ENCODE measurements around the gene CENPF.

Gene CENPF, protein sequence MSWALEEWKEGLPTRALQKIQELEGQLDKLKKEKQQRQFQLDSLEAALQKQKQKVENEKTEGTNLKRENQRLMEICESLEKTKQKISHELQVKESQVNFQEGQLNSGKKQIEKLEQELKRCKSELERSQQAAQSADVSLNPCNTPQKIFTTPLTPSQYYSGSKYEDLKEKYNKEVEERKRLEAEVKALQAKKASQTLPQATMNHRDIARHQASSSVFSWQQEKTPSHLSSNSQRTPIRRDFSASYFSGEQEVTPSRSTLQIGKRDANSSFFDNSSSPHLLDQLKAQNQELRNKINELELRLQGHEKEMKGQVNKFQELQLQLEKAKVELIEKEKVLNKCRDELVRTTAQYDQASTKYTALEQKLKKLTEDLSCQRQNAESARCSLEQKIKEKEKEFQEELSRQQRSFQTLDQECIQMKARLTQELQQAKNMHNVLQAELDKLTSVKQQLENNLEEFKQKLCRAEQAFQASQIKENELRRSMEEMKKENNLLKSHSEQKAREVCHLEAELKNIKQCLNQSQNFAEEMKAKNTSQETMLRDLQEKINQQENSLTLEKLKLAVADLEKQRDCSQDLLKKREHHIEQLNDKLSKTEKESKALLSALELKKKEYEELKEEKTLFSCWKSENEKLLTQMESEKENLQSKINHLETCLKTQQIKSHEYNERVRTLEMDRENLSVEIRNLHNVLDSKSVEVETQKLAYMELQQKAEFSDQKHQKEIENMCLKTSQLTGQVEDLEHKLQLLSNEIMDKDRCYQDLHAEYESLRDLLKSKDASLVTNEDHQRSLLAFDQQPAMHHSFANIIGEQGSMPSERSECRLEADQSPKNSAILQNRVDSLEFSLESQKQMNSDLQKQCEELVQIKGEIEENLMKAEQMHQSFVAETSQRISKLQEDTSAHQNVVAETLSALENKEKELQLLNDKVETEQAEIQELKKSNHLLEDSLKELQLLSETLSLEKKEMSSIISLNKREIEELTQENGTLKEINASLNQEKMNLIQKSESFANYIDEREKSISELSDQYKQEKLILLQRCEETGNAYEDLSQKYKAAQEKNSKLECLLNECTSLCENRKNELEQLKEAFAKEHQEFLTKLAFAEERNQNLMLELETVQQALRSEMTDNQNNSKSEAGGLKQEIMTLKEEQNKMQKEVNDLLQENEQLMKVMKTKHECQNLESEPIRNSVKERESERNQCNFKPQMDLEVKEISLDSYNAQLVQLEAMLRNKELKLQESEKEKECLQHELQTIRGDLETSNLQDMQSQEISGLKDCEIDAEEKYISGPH (N-terminal part only)

GRCh38 chr1:214602764-214603657 is at the start of gene CENPF:
Gene CENPF, plus strand, starts transcription at chr1:214603195. Its CDS starts 10,560 bp downstream, at chr1:214613755.
- Mint-ChIP-seq H3K4me1 (peaks cover 19% of the 10 kb centered on the region), H3K27me3 (ENCODE audit: low read depth) (no peaks in the 10 kb centered on the region), H3K9me3 (no peaks in the 10 kb centered on the region), H3K36me3 (ENCODE audit: low read depth) (peaks cover under 1% of the 10 kb centered on the region), H3K4me3 (peak within 1 kb of the TSS; percentile 87 to 97 (median 89)), H3K27ac (peak within 1 kb of the TSS; percentile 40 to 73 (median 71))
- TF ChIP-seq, protein P1, sequence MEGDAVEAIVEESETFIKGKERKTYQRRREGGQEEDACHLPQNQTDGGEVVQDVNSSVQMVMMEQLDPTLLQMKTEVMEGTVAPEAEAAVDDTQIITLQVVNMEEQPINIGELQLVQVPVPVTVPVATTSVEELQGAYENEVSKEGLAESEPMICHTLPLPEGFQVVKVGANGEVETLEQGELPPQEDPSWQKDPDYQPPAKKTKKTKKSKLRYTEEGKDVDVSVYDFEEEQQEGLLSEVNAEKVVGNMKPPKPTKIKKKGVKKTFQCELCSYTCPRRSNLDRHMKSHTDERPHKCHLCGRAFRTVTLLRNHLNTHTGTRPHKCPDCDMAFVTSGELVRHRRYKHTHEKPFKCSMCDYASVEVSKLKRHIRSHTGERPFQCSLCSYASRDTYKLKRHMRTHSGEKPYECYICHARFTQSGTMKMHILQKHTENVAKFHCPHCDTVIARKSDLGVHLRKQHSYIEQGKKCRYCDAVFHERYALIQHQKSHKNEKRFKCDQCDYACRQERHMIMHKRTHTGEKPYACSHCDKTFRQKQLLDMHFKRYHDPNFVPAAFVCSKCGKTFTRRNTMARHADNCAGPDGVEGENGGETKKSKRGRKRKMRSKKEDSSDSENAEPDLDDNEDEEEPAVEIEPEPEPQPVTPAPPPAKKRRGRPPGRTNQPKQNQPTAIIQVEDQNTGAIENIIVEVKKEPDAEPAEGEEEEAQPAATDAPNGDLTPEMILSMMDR (IDR thresholded peaks at IDR 0.05; ENCODE audit: unreplicated experiment in 3 of 3) = peak; percentile 14 to 39 (median 31)

GRCh38 chr1:214557952-214558735 is 44.9 kb upstream of the CENPF start:
- peak overlapping the region in 1 of 3 experiments; percentile 65 for H3K27ac Mint-ChIP-seq
- H3K36me3 Mint-ChIP-seq (ENCODE audit: low read depth) = no peaks in the 10 kb centered on the region
- H3K27me3 Mint-ChIP-seq (ENCODE audit: low read depth) = peaks cover 12% of the 10 kb centered on the region
- H3K9me3 Mint-ChIP-seq = no peaks in the 10 kb centered on the region
- H3K4me1 Mint-ChIP-seq = peaks cover 13% of the 10 kb centered on the region
- H3K4me3 Mint-ChIP-seq = no peak overlapping the region
- TF ChIP-seq, protein P1 (IDR thresholded peaks at IDR 0.05; ENCODE audit: unreplicated experiment in 3 of 3) = no peak

- H3K27ac Mint-ChIP-seq = no peak overlapping the region
- no peaks in the 10 kb centered on the region for H3K9me3 Mint-ChIP-seq
- H3K36me3 Mint-ChIP-seq (ENCODE audit: low read depth) = no peaks in the 10 kb centered on the region
- no peak overlapping the region for H3K4me3 Mint-ChIP-seq
- peaks cover 5% of the 10 kb centered on the region for H3K4me1 Mint-ChIP-seq
- TF ChIP-seq, protein P1 (IDR thresholded peaks at IDR 0.05; ENCODE audit: unreplicated experiment in 3 of 3) = no peak
- no peaks in the 10 kb centered on the region for H3K27me3 Mint-ChIP-seq (ENCODE audit: low read depth)
These were observed 39.1 kb upstream of the CENPF start for GRCh38 chr1:214563881-214564280.

GRCh38 chr1:214565310-214565709 is 37.7 kb upstream of the CENPF start:
- H3K27ac Mint-ChIP-seq = no peak overlapping the region

More at GRCh38 chr1:214565310-214565709, 37.7 kb upstream of the CENPF start:
- H3K36me3 Mint-ChIP-seq (ENCODE audit: low read depth) = no peaks in the 10 kb centered on the region
- peaks cover 3% of the 10 kb centered on the region for H3K27me3 Mint-ChIP-seq (ENCODE audit: low read depth)
- TF ChIP-seq, protein P1 (IDR thresholded peaks at IDR 0.05; ENCODE audit: unreplicated experiment in 3 of 3) = no peak
- H3K9me3 Mint-ChIP-seq = no peaks in the 10 kb centered on the region
- H3K4me3 Mint-ChIP-seq = no peak overlapping the region
- no peaks in the 10 kb centered on the region for H3K4me1 Mint-ChIP-seq

Data from nephron (organoid).